Astrocyte of the spinal cord (primary cell): ENCODE data around the gene PFN1.
A peak's percentile ranks its signal among the peaks of the same experiment; 100 is the strongest.

ENCODE experiments used
- DNase-seq: peaks from one replicate; pipeline ENCODE4 v3.0.0; 2011; ENCODE audit warnings: low read depth, low spot score
- H3K4me3 ChIP-seq: 2 replicates; pipeline ENCODE4 v1.5.1; 2011; ENCODE audit warnings: low read depth, mild to moderate bottlenecking, low read length, moderate library complexity
- in situ Hi-C: cut with HindIII; loops from 2 replicates; pipeline ENCODE4 v1.10.0; 2017; ENCODE audit warnings: low sequenced_read_pairs
- TF ChIP-seq, protein P1 (sequence below): IDR thresholded peaks from 2 replicates; pipeline ENCODE4 v1.5.1; 2012; ENCODE audit warnings: low read depth, mild to moderate bottlenecking, low read length, inconsistent platforms

Gene PFN1

DNA sequence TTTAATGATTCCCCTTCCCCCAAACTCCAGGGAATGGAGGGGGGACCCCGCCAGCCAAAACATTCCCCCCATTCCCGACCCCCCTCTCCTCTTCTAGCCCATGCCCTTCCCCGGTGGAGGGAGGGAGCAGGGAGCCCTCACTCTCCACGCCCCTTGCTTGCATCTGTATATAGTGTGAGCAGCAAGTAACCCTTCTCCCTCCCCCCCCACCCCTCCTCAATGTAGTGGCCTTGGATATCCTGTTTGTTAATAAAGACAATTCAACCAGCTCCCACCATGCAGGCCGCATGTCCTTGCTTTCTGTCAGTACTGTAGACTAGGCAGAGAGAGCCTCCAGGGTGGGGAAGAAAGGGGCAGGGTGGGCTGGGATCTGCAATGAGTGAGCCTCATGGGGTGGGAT is 50.5 kb downstream of the PFN1 start:
- no peak for DNase-seq
- in situ Hi-C loops: no loop called here
- TF ChIP-seq, protein P1, sequence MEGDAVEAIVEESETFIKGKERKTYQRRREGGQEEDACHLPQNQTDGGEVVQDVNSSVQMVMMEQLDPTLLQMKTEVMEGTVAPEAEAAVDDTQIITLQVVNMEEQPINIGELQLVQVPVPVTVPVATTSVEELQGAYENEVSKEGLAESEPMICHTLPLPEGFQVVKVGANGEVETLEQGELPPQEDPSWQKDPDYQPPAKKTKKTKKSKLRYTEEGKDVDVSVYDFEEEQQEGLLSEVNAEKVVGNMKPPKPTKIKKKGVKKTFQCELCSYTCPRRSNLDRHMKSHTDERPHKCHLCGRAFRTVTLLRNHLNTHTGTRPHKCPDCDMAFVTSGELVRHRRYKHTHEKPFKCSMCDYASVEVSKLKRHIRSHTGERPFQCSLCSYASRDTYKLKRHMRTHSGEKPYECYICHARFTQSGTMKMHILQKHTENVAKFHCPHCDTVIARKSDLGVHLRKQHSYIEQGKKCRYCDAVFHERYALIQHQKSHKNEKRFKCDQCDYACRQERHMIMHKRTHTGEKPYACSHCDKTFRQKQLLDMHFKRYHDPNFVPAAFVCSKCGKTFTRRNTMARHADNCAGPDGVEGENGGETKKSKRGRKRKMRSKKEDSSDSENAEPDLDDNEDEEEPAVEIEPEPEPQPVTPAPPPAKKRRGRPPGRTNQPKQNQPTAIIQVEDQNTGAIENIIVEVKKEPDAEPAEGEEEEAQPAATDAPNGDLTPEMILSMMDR: no peak
- H3K4me3 ChIP-seq: no peak overlapping the region

DNA sequence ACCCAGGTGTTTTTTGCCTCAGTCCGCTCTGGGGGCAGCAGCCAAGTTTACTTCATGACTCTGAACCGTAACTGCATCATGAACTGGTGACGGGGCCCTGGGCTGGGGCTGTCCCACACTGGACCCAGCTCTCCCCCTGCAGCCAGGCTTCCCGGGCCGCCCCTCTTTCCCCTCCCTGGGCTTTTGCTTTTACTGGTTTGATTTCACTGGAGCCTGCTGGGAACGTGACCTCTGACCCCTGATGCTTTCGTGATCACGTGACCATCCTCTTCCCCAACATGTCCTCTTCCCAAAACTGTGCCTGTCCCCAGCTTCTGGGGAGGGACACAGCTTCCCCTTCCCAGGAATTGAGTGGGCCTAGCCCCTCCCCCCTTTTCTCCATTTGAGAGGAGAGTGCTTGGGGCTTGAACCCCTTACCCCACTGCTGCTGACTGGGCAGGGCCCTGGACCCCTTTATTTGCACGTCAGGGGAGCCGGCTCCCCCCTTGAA is 51.1 kb downstream of the PFN1 start:
- H3K4me3 ChIP-seq: no peak overlapping the region
- in situ Hi-C loops: no loop called here
- TF ChIP-seq, protein P1: no peak
- DNase-seq: no peak

DNA sequence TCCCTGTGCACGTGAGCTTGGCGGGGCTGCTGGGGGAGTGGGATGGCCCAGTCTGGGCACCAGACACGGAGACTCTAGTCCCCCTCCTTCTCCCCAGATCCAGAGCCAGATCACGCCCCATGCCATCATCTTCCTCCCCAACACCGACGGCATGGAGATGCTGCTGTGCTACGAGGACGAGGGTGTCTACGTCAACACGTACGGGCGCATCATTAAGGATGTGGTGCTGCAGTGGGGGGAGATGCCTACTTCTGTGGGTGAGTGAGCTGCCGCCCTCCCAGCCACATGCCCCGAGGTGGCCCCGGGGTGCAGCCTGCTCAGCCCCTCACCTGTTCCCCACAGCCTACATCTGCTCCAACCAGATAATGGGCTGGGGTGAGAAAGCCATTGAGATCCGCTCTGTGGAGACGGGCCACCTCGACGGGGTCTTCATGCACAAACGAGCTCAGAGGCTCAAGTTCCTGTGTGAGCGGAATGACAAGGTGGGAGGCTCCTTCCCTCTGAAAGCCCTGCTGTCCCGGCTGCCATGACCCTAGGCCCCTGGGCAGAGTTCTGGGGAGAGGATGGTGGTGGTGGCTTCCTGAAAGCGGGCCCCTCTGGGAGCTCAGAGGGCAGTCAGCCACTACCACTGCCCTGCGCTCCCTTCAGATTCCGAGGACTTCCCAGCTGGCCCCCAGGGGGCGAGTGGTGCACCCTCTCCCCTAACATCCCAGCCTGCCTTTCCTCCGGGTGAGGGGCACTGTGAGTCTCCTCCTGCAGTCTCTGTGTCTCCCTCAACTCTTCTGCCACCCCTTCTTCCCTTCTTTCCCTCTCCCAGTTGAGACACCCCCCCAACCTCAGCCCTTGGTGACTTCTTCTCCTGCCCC is 51.8 kb downstream of the PFN1 start:
- in situ Hi-C loops: no loop called here
- no peak overlapping the region for H3K4me3 ChIP-seq
- DNase-seq: no peak
- TF ChIP-seq, protein P1: no peak

DNA sequence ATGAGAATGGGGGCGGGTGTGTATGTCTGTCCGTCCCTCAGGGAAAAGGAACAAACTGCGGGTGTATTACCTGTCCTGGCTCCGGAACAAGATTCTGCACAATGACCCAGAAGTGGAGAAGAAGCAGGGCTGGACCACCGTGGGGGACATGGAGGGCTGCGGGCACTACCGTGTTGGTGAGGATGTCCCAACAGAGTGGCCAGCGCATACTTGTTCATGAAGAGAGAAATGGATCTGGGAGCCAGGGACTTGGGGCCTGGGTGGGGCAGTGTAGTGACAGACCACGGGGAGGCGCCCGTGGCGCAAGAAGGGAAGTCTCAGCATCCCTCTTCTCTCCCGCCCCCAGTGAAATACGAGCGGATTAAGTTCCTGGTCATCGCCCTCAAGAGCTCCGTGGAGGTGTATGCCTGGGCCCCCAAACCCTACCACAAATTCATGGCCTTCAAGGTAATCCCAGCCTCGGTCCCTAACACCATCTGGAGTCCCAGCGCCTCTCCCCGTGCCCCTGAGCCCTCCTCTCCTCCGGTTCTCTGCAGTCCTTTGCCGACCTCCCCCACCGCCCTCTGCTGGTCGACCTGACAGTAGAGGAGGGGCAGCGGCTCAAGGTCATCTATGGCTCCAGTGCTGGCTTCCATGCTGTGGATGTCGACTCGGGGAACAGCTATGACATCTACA is 52.5 kb downstream of the PFN1 start:
- TF ChIP-seq, protein P1: peak; percentile 12
- H3K4me3 ChIP-seq: no peak overlapping the region
- in situ Hi-C loops: no loop called here
- no peak for DNase-seq
